Smooth muscle cell (in vitro differentiated cells): ENCODE data around the gene HLA-F. TPM values are rescaled to one million over a fixed set of nuclear protein-coding genes. Genes with fewer than 3 reads are reported as not detected.

Experiments
- DNase-seq: peaks from one replicate; lab custom pipeline; 2025; ENCODE audit not compliant: unreplicated experiment; lab: John Stamatoyannopoulos, UW
- H2AFZ ChIP-seq: fragments of 200-600 bp; sonication (generic); 2 replicates; pipeline ENCODE4 v1.6.0; 2016; ENCODE audit warnings: antibody characterized with exemption, low read depth, mild to moderate bottlenecking
- H3F3A ChIP-seq: fragments of 200-600 bp; sonication (generic); 2 replicates; pipeline ENCODE4 v1.6.0; 2017; ENCODE audit warnings: antibody characterized with exemption, low read depth
- H3K27ac ChIP-seq: fragments of 200-600 bp; sonication (generic); 2 replicates; pipeline ENCODE4 v1.5.1; 2016; ENCODE audit warnings: low read depth, mild to moderate bottlenecking
- H3K27me3 ChIP-seq: fragments of 200-600 bp; sonication (generic); 2 replicates; pipeline ENCODE4 v1.6.1; 2016; ENCODE audit warnings: low read depth, mild to moderate bottlenecking
- H3K36me3 ChIP-seq: fragments of 200-600 bp; sonication (generic); 2 replicates; pipeline ENCODE4 v1.5.1; 2016; ENCODE audit warnings: low read depth
- H3K4me1 ChIP-seq: fragments of 200-600 bp; sonication (generic); 2 replicates; pipeline ENCODE4 v1.5.1; 2016; ENCODE audit warnings: low read depth
- H3K4me2 ChIP-seq: fragments of 200-600 bp; sonication (generic); 2 replicates; pipeline ENCODE4 v1.6.0; 2016; ENCODE audit warnings: mild to moderate bottlenecking
- H3K4me3 ChIP-seq: fragments of 200-600 bp; sonication (generic); 2 replicates; pipeline ENCODE4 v1.5.1; 2016; ENCODE audit warnings: mild to moderate bottlenecking
- H3K79me2 ChIP-seq: fragments of 200-600 bp; sonication (generic); 2 replicates; pipeline ENCODE4 v1.6.0; 2016; ENCODE audit warnings: low read depth, mild to moderate bottlenecking
- H3K9ac ChIP-seq: fragments of 200-600 bp; sonication (generic); 2 replicates; pipeline ENCODE4 v1.6.0; 2016; ENCODE audit warnings: low read depth
- H3K9me3 ChIP-seq: fragments of 200-600 bp; sonication (generic); replicated peaks from 2 replicates; pipeline ENCODE4 v1.5.1; 2016; ENCODE audit warnings: low read depth
- H4K20me1 ChIP-seq: fragments of 200-600 bp; sonication (generic); 2 replicates; pipeline ENCODE4 v1.6.0; 2016; ENCODE audit warnings: low read depth
- CTCF ChIP-seq: fragments of 200-600 bp; sonication (generic); IDR thresholded peaks from 2 replicates; pipeline ENCODE4 v1.5.1; 2017; ENCODE audit warnings: borderline replicate concordance, mild to moderate bottlenecking, antibody characterized with exemption; ENCODE audit not compliant: insufficient read depth, poor library complexity, severe bottlenecking
- WGBS: methylation state at CpG from one replicate; pipeline ENCODE4 v1.1.7; 2016; ENCODE audit warnings: low lambda C conversion rate; 5-methylcytosine and 5-hydroxymethylcytosine counted together
- polyA plus RNA-seq: library from polyadenylated mRNA; unstranded; fragments of >200 nt; fragmentation: Nextera tagmentation; extraction: Ambion mirVana; gene quantifications from 2 replicates; pipeline ENCODE4 v1.2.1, GENCODE V29; 2016
- total RNA-seq: library from RNA; depleted of rRNA; stranded (reverse); fragments of >200 nt; gene quantifications from 2 replicates; pipeline ENCODE4 v1.2.3, GENCODE V29; 2014

HLA-F gene
- total RNA-seq (2.7 and 6.9 TPM in 2 replicates), polyA plus RNA-seq (5.6 and 7.0 TPM in 2 replicates)

- Histone ChIP-seq H3K79me2 (no peaks in the 10 kb centered on the region), H3K4me3 (peak within 1 kb of the TSS; percentile 68), H3F3A (no peaks in the 10 kb centered on the region), H4K20me1 (no peaks in the 10 kb centered on the region), H3K27me3 (peaks cover 61% of the 10 kb centered on the region), H3K36me3 (no peaks in the 10 kb centered on the region), H3K4me1 (no peaks in the 10 kb centered on the region), H3K27ac (no peak within 1 kb of the TSS), H3K9me3 (no peaks in the 10 kb centered on the region), H3K4me2 (peak within 1 kb of the TSS; percentile 93), H3K9ac (peak within 1 kb of the TSS; percentile 43), H2AFZ (peak within 1 kb of the TSS; percentile 85)
- WGBS = 3% methylated on average over 25 of the region's 26 CpGs
- peak; percentile 19 for DNase-seq
- no peak for TF ChIP-seq CTCF
These were observed at the start of gene HLA-F for GRCh38 chr6:29723262-29723665. HLA-F (plus strand) TSS chr6:29723434; CDS start chr6:29723464, 30 bp downstream.

GRCh38 chr6:29674008-29674407 lies 49.2 kb upstream of the HLA-F start:
- no peak for TF ChIP-seq CTCF
- H3K4me2 ChIP-seq = no peak overlapping the region
- 86% methylated on average over 5 of the region's 5 CpGs for WGBS

GRCh38 chr6:29675561-29675960 lies 47.7 kb upstream of the HLA-F start:
- WGBS = 96% methylated on average over 1 of the region's 1 CpG
- no peak overlapping the region for H3K9ac ChIP-seq
- peaks cover 11% of the 10 kb centered on the region for H3K27me3 ChIP-seq
- no peak overlapping the region for H2AFZ ChIP-seq
- no peaks in the 10 kb centered on the region for H3K9me3 ChIP-seq
- no peaks in the 10 kb centered on the region for H3F3A ChIP-seq
- H3K4me3 ChIP-seq = no peak overlapping the region
- H3K79me2 ChIP-seq = no peaks in the 10 kb centered on the region
- H4K20me1 ChIP-seq = no peaks in the 10 kb centered on the region
- H3K4me2 ChIP-seq = no peak overlapping the region
- DNase-seq = no peak
- no peak for TF ChIP-seq CTCF
- no peak overlapping the region for H3K27ac ChIP-seq
- H3K4me1 ChIP-seq = no peaks in the 10 kb centered on the region
- no peaks in the 10 kb centered on the region for H3K36me3 ChIP-seq

More at GRCh38 chr6:29674008-29674407, 49.2 kb upstream of the HLA-F start:
- Histone ChIP-seq H3K36me3 (no peaks in the 10 kb centered on the region), H3K79me2 (no peaks in the 10 kb centered on the region), H3K27me3 (peaks cover 19% of the 10 kb centered on the region), H2AFZ (no peak overlapping the region), H3K9ac (no peak overlapping the region), H3F3A (no peaks in the 10 kb centered on the region), H3K27ac (no peak overlapping the region), H4K20me1 (no peaks in the 10 kb centered on the region), H3K9me3 (no peaks in the 10 kb centered on the region), H3K4me1 (no peaks in the 10 kb centered on the region), H3K4me3 (no peak overlapping the region)
- no peak for DNase-seq

- H3K9me3 ChIP-seq = no peaks in the 10 kb centered on the region
- H3K9ac ChIP-seq = no peak overlapping the region
- H3K4me1 ChIP-seq = no peaks in the 10 kb centered on the region
- no peaks in the 10 kb centered on the region for H4K20me1 ChIP-seq
- no peak overlapping the region for H2AFZ ChIP-seq
- no peak overlapping the region for H3K4me3 ChIP-seq
- H3K27ac ChIP-seq = no peak overlapping the region
- no peaks in the 10 kb centered on the region for H3K27me3 ChIP-seq
- no peak overlapping the region for H3K4me2 ChIP-seq
- DNase-seq = no peak
- H3K36me3 ChIP-seq = no peaks in the 10 kb centered on the region
- no peaks in the 10 kb centered on the region for H3F3A ChIP-seq
- H3K79me2 ChIP-seq = no peaks in the 10 kb centered on the region
- no peak for TF ChIP-seq CTCF
- 49% methylated on average over 2 of the region's 2 CpGs for WGBS
These were observed 46.1 kb upstream of the HLA-F start for GRCh38 chr6:29676981-29677601.
